H1 (cell line): ENCODE results near the gene IFITM2. TPM values are rescaled to one million over a fixed set of nuclear protein-coding genes. Genes with fewer than 3 reads are reported as not detected.

ENCODE experiments used
- CHD2 ChIP-seq: IDR thresholded peaks from 2 replicates; pipeline ENCODE4 v1.6.1; 2012; ENCODE audit warnings: low read length, improper control_type of control experiment
- CTCF ChIP-seq, 3 experiments: IDR thresholded peaks; 1 replicate in 2 of 3; 2 replicates in 1 of 3; pipeline versions ENCODE4 v1.5.1 to v1.6.1; 2011; ENCODE audit warnings: low read length in 3 of 3, mild to moderate bottlenecking in 3 of 3, inconsistent platforms in 2 of 3, low read depth in 1 of 3, moderate library complexity in 1 of 3; ENCODE audit not compliant: insufficient read depth in 1 of 3; ENCODE audit errors: control extremely low read depth in 1 of 3
- EGR1 ChIP-seq: IDR thresholded peaks from 2 replicates; pipeline ENCODE4 v1.6.1; 2011; ENCODE audit warnings: low read depth, low read length, borderline replicate concordance
- HDAC2 ChIP-seq, 2 experiments: fragments of 300-600 bp in 1 of 2; sonication (generic) in 1 of 2; IDR thresholded peaks; 2 replicates each; pipeline ENCODE4 v1.6.1; 2011 to 2012; ENCODE audit warnings: low read depth in 2 of 2, low read length in 2 of 2, mild to moderate bottlenecking in 2 of 2, moderate library complexity in 2 of 2, borderline replicate concordance in 1 of 2, inconsistent platforms in 1 of 2
- HDAC6 ChIP-seq: IDR thresholded peaks from one replicate; pipeline ENCODE4 v1.7.1; 2012; ENCODE audit warnings: low read depth, mild to moderate bottlenecking, inconsistent platforms, low read length, moderate library complexity
- JUND ChIP-seq: IDR thresholded peaks from 2 replicates; pipeline ENCODE4 v1.6.1; 2011; ENCODE audit warnings: mild to moderate bottlenecking, improper control_type of control experiment, low read length
- SP2 ChIP-seq: IDR thresholded peaks from 2 replicates; pipeline ENCODE4 v1.6.1; 2012; ENCODE audit warnings: mild to moderate bottlenecking, low read length, inconsistent platforms
- polyA plus RNA-seq, 7 experiments: library from polyadenylated mRNA; depleted of rRNA in 3 of 7; stranded (reverse) in 5 of 7; unstranded in 2 of 7; fragments of >200 nt in 5 of 7; fragments of 200-250 nt in 2 of 7; gene quantifications; 1 replicate in 5 of 7; 2 replicates in 1 of 7; 4 replicates in 1 of 7; pipeline versions ENCODE4 v1.2.1 to v1.2.3, GENCODE V29; 2011 to 2013; ENCODE audit warnings: missing spikeins in 2 of 7, mixed read lengths in 2 of 7
- total RNA-seq: library from RNA; stranded (reverse); fragmentation: NEBNext Ultra II Directional; extraction: Animal tissue kit (Norgen Biotek cat#: 25700); gene quantifications from 2 replicates; pipeline ENCODE4 v1.2.1, GENCODE V29; 2021

The IFITM2 gene
- total and polyA plus RNA-seq, 2 of the 8 experiments (the other 6 are each of a cell fraction or from before 2014, with no cell fraction given), result 399 to 764 TPM

- TF ChIP-seq CTCF (IDR thresholded peaks at IDR 0.05; ENCODE audit: control extremely low read depth in 1 of 3, insufficient read depth in 1 of 3, low read depth in 1 of 3, low read length in 3 of 3) (no peak), JUND (no peak), CHD2 (no peak), EGR1 (no peak), HDAC6 (no peak), HDAC2 (IDR thresholded peaks at IDR 0.05; ENCODE audit: borderline replicate concordance in 1 of 2, low read depth in 2 of 2, low read length in 2 of 2) (no peak), SP2 (no peak)
Observed at GRCh38 chr11:280706-281485, 26.7 kb upstream of the IFITM2 start (continued).
